BE2C (cell line): ENCODE results near the gene MOB3B.
"Not testable (repeated sequence)": the region's sequence is repeated elsewhere in the genome, so short reads cannot be mapped to it uniquely, and the experiment has no call there.

ENCODE experiments used
- DNase-seq: peaks from one replicate; pipeline ENCODE4 v3.0.0-alpha.2; 2020
- H3K27me3 ChIP-seq: fragments of 250-450 bp; sonication (Bioruptor Pico); 2 replicates; pipeline ENCODE4 v1.5.1; 2020; ENCODE audit warnings: mild to moderate bottlenecking
- H3K36me3 ChIP-seq: fragments of 250-450 bp; sonication (Bioruptor Pico); 2 replicates; pipeline ENCODE4 v1.5.1; 2020; ENCODE audit warnings: mild to moderate bottlenecking
- H3K4me1 ChIP-seq: fragments of 250-450 bp; sonication (Bioruptor Pico); 2 replicates; pipeline ENCODE4 v1.5.1; 2020
- H3K4me3 ChIP-seq: 2 replicates; pipeline ENCODE4 v1.5.1; 2011; ENCODE audit warnings: low read depth, low read length
- H3K9me3 ChIP-seq: fragments of 250-450 bp; sonication (Bioruptor Pico); 2 replicates; pipeline ENCODE4 v1.5.1; 2020
- CTCF ChIP-seq: IDR thresholded peaks from 2 replicates; pipeline ENCODE4 v1.5.1; 2012; ENCODE audit warnings: mild to moderate bottlenecking, low read depth, low read length

Gene MOB3B

GRCh38 chr9:27425827-27426510 lies 103.6 kb downstream of the MOB3B start:
- Histone ChIP-seq H3K9me3 (no peaks in the 10 kb centered on the region), H3K27me3 (no peaks in the 10 kb centered on the region), H3K36me3 (no peaks in the 10 kb centered on the region), H3K4me3 (no peak overlapping the region), H3K4me1 (no peaks in the 10 kb centered on the region)
- no peak for DNase-seq
- no peak for TF ChIP-seq CTCF

GRCh38 chr9:27423915-27424710 lies 105.5 kb downstream of the MOB3B start:
- no peaks in the 10 kb centered on the region for H3K4me1 ChIP-seq
- H3K36me3 ChIP-seq: no peaks in the 10 kb centered on the region
- H3K9me3 ChIP-seq: no peaks in the 10 kb centered on the region
- DNase-seq: no peak
- no peak overlapping the region for H3K4me3 ChIP-seq
- no peaks in the 10 kb centered on the region for H3K27me3 ChIP-seq
- TF ChIP-seq CTCF: no peak

- H3K27me3 ChIP-seq: no peaks in the 10 kb centered on the region
- H3K36me3 ChIP-seq: no peaks in the 10 kb centered on the region
- H3K4me3 ChIP-seq: no peak overlapping the region
- no peaks in the 10 kb centered on the region for H3K4me1 ChIP-seq
- no peak for TF ChIP-seq CTCF
- H3K9me3 ChIP-seq: no peaks in the 10 kb centered on the region
- no peak for DNase-seq
Observed at GRCh38 chr9:27422279-27422834, 107.3 kb downstream of the MOB3B start.

- Histone ChIP-seq H3K4me3 (no peak overlapping the region), H3K36me3 (no peaks in the 10 kb centered on the region), H3K9me3 (no peaks in the 10 kb centered on the region), H3K4me1 (no peaks in the 10 kb centered on the region), H3K27me3 (no peaks in the 10 kb centered on the region)
- no peak for DNase-seq
- TF ChIP-seq CTCF: no peak
Observed at GRCh38 chr9:27421577-27421976, 108.0 kb downstream of the MOB3B start.

- H3K4me1 ChIP-seq, H3K4me3 ChIP-seq, H3K9me3 ChIP-seq, H3K36me3 ChIP-seq, DNase-seq, H3K27me3 ChIP-seq: not testable (repeated sequence)
Observed at GRCh38 chr9:27419558-27419957, 110.1 kb downstream of the MOB3B start.

GRCh38 chr9:27414220-27414761 lies 115.3 kb downstream of the MOB3B start:
- Histone ChIP-seq H3K9me3 (no peaks in the 10 kb centered on the region), H3K4me1 (no peaks in the 10 kb centered on the region), H3K36me3 (no peaks in the 10 kb centered on the region), H3K4me3 (no peak overlapping the region), H3K27me3 (no peaks in the 10 kb centered on the region)
- no peak for TF ChIP-seq CTCF
- no peak for DNase-seq
